Coronary artery (tissue), 2 donors: ENCODE data around the gene GABPA.

Experiments
- DNase-seq: peaks from one replicate; pipeline ENCODE4 v3.0.0-alpha.2; 2017; ENCODE audit warnings: low spot score
- H3K27ac ChIP-seq, 2 donors: fragments of 200-600 bp; sonication (generic); one replicate each; pipeline ENCODE4 v1.5.1; 2016 to 2019
- H3K4me3 ChIP-seq: fragments of 200-600 bp; sonication (generic); 2 replicates; pipeline ENCODE4 v1.5.1; 2016; ENCODE audit warnings: mild to moderate bottlenecking, moderate library complexity
- TF ChIP-seq, protein P1 (sequence below): fragments of 200-600 bp; sonication (generic); IDR thresholded peaks from one replicate; pipeline ENCODE4 v1.5.1; 2019; ENCODE audit warnings: antibody characterized with exemption

GABPA gene

DNA sequence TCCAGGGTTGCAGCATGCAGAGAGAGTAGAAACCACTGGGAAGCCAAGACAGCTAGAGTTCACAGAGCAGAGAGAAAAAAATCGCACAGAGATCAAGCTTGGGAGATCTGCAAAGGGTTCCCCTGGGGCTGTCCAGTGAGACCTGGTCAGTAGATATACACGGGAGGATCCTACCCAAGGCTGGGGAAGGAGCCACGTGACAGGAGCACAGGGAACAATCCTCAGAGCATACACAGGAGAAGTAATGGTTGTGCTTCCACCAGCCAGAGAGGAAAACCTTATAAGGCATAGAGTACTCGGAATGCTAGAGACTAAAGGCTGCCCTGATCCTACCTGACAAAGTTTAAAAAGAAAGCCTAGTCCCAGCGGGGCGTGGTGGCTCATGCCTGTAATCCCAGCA lies 53.9 kb downstream of the GABPA start:
- Histone ChIP-seq H3K4me3 (no peak overlapping the region), H3K27ac (no peak overlapping the region)
- TF ChIP-seq, protein P1, sequence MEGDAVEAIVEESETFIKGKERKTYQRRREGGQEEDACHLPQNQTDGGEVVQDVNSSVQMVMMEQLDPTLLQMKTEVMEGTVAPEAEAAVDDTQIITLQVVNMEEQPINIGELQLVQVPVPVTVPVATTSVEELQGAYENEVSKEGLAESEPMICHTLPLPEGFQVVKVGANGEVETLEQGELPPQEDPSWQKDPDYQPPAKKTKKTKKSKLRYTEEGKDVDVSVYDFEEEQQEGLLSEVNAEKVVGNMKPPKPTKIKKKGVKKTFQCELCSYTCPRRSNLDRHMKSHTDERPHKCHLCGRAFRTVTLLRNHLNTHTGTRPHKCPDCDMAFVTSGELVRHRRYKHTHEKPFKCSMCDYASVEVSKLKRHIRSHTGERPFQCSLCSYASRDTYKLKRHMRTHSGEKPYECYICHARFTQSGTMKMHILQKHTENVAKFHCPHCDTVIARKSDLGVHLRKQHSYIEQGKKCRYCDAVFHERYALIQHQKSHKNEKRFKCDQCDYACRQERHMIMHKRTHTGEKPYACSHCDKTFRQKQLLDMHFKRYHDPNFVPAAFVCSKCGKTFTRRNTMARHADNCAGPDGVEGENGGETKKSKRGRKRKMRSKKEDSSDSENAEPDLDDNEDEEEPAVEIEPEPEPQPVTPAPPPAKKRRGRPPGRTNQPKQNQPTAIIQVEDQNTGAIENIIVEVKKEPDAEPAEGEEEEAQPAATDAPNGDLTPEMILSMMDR, result no peak
- no peak for DNase-seq

DNA sequence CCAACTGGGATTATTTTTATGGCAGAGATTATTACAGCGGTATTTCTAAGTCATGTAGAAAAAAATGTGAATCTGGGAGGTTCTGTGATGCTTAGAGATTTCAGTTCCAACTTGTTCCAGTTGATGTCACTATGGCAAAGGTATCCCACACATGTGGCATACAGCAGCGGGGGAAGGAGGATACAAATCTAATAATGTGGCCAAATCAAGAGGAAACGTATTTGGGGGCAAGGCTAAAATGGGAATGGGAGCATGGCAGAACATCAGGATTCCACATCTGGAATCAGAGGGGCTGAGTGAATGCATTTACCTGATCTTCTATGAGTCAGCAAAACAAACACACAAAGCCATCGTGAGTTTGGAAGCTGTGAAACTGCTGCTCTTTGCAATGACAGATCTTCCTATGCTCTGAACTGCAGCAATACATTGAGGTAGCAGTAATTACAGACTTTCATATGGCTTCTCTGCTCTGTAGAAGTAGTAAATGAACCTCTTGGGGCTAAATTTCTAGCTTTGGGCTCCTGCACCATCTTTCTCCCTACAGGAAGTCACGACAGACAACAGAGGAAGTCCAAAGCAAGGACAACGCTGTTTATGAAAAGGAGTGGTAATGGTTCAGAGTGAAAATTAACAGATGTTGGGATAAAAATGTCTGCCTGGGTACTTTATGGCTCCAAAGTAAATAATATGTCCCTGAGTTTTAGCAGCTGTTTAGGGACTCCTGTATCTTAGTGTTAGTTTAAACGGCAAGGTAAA lies 55.5 kb downstream of the GABPA start:
- Histone ChIP-seq H3K4me3 (peak overlapping the region; percentile 61), H3K27ac (no peak overlapping the region)
- TF ChIP-seq, protein P1, result no peak
- DNase-seq, result no peak

DNA sequence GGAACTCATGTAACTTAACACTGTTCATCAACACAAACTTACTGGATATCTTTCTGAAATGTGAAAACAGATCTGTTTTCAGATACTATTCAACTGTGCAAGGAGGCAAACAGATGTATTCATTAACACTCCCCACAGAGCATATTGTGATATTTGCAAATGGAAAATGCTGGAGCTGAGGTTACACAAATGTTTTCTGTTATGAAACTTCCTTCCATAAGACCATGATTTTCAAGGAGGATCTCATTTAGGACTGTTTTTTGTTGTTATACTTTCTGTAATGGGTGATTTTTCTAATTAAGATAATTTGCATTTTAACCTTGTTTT lies 56.1 kb downstream of the GABPA start:
- Histone ChIP-seq H3K4me3 (peak overlapping the region; percentile 61), H3K27ac (no peak overlapping the region)
- TF ChIP-seq, protein P1, result no peak
- DNase-seq, result no peak

DNA sequence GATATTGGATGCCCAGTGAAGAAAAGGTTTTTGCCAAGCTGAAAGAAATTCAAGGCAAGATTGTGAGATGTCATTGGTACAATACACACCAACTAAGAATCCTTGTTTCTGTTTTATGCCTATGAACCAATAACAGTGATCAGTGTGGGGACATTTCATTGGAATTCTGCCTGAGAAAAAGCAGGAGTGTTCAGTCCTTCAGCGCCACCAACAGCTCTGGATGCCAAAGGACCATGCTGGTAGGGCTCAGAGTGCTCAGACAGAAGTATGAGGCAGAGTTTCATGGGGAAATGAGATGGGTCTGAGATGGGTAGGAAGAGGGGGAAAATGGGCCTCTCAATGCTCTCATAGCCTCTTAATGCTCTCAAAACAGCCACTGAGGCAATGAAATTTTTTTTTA lies 56.5 kb downstream of the GABPA start:
- no peak overlapping the region for H3K27ac ChIP-seq
- DNase-seq, result no peak

DNA sequence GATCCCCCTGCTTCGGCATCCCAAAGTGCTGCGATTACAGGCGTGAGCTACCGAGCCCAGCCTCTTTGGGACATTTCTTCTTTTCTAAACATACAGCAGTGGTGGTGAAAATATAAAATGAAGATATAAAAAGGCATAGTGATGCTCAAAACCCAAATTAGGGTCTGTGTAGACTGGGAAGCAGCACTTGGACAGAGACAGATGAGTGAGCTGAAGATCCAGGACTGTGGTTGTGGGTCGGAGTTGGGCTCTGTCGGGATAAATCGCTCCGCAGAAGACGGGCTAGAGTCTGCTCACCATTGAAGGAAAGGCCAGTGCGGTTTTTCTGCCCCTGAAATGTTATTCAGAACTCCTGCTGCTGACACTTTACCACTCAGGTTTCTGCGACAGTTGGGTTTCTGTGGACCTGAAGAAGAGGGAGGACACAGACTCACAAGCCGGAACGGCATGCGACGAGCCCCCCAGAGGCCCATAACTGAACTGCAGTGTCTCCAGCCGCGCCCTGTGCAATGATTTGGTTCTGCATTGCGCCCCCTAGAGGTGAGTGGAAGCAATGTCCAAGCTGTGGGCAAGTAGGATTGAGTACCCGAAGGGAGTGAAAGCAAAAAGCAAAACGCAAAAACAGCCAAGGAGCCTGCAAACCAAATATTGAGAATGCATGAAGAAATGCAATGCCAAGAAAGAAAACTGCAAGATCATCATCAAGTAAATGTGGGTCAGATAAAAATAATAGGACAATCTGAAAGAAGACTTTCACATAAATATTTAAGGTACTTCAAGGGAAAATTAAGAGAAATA lies 66.6 kb downstream of the GABPA start:
- no peak overlapping the region for H3K27ac ChIP-seq
- H3K4me3 ChIP-seq, result peak overlapping the region; percentile 32
- DNase-seq, result peak; percentile 79

More for the DNA sequence above, 56.5 kb downstream of the GABPA start:
- TF ChIP-seq, protein P1, result no peak
- H3K4me3 ChIP-seq, result no peak overlapping the region

DNA sequence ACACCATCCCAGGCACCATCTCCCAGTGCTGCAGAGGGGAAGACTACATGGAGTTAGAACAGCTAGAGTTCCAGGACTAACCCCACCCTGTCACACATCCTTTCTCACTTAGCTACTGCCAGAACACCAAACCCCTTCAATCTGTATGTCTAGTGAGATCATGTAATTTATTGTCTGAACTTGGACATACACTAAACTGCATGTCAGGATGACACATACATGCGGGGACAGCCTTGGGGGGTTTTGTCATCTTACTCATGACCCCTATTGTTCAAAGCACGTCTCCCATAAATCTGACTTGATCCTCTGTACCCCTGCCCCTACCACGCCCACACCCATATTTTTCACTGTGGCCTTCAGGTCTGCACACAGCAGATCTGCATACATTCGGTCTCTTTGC lies 71.3 kb downstream of the GABPA start:
- no peak overlapping the region for H3K4me3 ChIP-seq
- TF ChIP-seq, protein P1, result no peak
- DNase-seq, result no peak
- H3K27ac ChIP-seq, result no peak overlapping the region

More for the DNA sequence above, 66.6 kb downstream of the GABPA start:
- TF ChIP-seq, protein P1, result peak; percentile 71

DNA sequence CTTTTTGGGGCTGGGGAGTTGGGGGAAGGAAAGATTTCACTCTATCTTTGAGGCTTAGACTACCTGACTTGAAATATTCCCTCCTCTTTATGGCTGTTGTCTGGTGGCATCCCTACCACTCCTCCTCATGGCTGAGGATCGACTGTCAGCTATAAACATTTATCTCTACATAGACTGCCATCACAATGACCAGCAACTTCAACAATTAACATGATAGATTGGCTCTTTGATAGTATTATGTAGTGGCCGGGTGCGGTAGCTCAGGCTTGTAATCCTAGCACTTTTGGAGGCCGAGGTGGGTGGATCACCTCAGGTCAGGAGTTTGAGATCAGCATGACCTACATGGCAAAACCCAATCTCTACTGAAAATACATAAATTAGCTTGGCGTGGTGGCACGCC lies 72.4 kb downstream of the GABPA start:
- Histone ChIP-seq H3K4me3 (no peak overlapping the region), H3K27ac (no peak overlapping the region)
- DNase-seq, result no peak
- TF ChIP-seq, protein P1, result no peak
